GM19438 (cell line): ENCODE measurements around the gene SLC38A11.
A peak's percentile ranks its signal among the peaks of the same experiment; 100 is the strongest.

Source experiments
- ATAC-seq: cut with Tn5 transposase; IDR thresholded peaks from one replicate; pipeline ENCODE4 v1.9.1; 2021; ENCODE audit warnings: low read depth; ENCODE audit not compliant: unreplicated experiment

The SLC38A11 gene

DNA sequence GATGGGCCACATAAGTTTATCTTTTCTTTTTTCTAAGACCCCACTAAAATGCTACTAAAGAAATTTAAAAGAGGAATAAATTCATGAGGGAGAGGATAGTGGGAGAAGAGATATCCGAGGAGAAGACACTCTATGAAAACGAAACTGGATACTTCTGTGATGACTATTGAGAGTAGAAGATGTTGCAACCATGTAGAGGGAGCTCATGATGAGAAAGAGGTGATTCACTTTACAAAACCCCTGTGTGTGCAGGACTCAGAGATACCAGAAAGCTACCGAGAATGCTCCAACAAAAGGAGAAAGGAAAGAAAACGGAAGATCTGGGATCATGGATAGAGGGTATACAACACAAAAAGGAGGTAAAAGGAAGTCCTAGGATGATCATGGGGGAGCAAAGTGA lies 34.9 kb downstream of the SLC38A11 start:
- ATAC-seq = no peak

DNA sequence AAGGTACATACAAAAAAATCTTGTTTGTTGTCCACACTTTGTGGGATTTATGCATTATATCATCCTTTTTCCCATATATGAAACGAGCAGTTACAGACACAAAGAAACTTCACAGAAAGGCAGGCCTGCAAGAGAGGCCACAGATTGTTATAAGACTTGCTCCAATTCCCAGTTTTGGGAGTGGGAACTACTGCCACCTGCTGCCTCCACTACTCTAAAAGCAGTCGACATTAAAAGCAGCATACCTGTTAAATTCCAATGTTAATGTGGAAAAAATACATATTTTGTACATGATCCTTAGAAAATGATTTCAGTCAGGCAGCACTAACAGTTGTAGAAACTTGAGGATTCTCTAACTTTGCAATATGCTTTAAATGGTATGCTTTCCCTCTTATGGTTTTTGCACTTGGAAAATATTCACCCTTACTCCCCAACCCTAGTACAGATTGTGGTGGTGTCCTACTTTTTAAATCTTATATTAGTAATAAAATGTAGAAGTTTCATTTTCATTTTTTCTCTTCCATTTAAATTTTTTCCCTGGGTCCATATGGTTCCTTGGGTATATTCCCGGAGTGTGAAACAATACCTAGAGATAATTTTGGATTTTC lies 37.9 kb downstream of the SLC38A11 start:
- ATAC-seq = no peak

- ATAC-seq = no peak
These were observed 39.8 kb downstream of the SLC38A11 start for GRCh38 chr2:164915566-164915965.

DNA sequence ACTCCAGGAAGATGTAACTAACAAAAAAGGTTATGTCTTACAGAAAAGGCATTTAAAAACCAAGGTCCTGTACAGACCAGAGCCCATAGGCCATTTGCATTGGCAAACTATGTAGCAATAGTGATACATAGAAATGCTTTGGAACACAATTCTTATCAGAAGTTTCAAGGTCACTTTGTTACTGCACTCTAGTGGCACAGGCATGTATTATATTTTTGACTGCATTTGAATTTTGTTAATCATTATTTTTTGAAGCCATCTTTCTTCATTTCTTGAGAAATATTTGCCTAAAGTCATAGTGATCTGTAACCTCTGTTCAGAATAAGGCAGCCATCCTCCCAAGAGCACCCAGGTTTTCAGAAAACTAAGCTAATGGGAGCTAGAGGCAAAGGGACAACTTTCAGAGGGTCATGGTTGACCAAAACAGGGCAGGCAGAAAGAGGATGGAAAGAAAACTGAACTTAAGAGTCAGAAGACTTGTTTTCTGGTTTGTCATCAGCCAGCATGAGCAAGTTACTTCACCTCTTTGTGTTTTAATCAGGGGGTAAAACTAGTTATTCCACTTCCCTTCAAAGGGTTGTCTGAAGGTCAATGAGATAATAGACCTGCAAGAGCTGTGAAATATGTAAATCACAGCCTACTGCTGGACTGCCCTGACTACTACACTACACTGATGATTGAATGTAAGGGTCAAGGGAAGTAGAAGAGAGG lies 41.5 kb downstream of the SLC38A11 start:
- ATAC-seq = no peak

DNA sequence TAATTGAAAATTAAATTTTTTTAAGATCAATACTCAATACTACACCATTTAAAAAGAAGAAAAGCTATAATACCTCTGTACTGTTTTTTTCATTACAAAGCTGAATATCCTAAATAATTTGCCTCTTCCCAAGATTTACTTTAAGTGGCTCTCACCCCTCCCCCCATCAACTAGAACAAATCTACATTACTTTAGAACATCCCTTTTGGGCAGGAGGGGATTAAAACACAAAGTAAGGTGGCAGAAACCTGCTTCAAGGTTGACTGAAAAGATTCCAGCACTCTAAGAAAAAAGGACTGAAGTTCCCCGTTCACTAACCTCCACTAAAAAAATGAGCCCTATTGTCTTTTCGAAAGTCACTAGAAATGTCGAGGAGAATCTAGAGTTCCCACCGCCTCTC lies 42.3 kb downstream of the SLC38A11 start:
- no peak for ATAC-seq

GRCh38 chr2:164911832-164912231 lies 43.5 kb downstream of the SLC38A11 start:
- no peak for ATAC-seq

DNA sequence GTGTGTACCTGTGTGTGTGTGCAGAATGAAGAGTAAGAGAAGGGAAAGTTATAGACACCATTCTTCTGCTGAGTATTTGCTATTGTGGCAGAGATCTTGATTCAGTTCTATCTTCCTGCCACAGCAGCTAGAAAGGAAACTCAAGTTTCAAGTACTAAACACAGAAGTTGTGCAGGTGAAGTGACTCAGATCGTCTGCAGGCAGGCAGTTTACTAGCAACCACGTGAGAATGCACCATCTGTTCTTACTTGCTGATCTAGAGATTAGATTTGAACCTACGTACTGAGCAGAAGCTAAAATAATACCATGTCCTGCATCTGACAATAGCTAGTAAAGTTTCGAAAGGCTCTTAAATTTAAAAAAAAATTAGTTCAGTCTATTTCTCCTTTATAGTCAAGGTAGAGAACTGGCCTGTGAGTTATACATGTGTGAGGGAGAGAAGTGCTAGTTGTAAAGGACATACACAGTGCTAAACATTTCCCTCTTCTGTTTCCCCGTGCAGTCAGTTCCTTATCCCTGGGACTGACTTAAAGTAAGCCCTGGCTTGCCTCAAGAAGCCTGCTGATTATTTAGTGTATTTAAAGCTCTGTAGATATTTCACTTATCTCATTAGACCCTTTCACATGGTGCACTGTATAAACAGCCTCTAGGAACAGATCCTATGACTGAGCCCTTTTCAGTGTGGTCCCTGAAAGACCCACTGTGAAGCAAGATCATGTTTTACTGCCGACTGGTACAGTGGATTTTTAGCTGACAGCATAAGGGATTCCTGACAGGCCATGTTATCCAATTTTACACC lies 45.0 kb downstream of the SLC38A11 start:
- no peak for ATAC-seq

- ATAC-seq = no peak
These were observed 48.4 kb downstream of the SLC38A11 start for GRCh38 chr2:164906947-164907346.

DNA sequence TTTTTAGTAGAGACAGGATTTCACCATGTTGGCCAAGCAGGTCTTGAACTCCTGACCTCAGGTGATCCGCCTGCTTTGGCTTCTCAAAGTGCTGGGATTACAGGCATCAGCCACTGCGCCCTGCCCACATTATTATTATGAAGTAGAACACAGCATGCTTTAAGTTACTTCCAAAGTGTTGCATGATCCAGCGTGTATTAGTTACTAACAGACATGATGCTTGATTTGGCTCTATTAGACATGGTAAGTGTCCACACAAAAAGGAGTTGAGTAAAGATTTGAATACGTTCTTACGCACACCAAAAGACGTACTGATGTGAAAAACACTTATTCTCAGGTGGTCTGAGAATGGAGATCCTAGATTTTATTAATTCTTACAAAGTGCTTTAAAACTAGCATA lies 50.0 kb downstream of the SLC38A11 start:
- ATAC-seq = no peak

- no peak for ATAC-seq
These were observed 51.4 kb downstream of the SLC38A11 start for GRCh38 chr2:164903951-164904350.

DNA sequence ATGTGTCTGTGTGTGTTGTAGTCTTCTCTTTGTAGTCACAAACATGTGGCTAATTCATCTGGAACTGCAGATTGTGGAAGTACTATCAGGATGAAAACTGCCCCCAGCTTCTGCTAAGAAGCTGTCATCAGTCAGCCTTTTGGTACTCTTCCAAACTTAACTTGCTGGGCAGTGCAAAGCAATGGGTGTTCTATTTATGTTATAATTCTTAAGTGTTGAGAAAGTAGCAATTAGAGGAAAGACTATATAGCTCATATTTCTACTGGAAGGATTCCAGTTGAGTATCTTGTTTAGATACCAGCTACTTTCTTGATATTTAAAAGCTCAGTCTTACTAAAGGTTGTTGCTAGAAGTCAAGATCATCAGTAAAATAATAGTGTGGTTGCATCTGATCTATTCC lies 52.1 kb downstream of the SLC38A11 start:
- no peak for ATAC-seq

DNA sequence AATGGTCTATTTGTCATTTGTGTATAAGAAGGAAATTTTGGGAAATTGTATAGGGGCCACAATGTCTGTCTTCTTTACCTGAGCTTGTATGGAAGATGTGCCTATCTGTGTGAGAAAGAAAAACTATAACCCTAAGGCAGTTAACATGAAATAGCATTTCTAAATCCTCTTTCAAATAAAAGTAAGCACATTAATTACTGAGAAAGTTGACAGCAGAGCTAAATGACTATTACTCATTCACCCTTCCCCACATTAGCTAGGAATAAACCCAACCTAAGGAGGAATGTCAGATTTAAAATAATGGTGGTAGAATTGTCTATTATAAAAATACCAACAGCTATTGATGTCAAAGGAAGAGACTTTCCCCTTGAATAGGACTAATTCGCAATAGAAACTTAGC lies 56.2 kb downstream of the SLC38A11 start:
- ATAC-seq = no peak

DNA sequence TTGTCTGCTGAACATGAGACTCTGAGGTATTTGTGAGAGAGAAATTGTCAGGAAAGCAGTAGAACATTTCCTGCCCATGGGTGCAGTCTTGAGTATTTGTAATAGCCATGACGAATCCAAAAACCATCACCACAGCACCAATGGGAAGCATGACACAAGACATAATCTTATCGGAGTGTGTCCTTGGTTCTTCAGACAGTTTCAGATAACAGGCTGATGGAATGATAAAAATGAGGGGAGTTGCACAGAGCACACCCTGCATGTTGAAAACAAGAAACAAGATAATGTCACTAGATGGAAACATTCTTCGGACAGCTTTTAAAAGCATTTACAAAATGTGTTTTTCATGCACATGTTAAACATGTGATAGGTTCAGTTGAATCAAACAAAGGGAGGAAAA lies 56.9 kb downstream of the SLC38A11 start:
- no peak for ATAC-seq

DNA sequence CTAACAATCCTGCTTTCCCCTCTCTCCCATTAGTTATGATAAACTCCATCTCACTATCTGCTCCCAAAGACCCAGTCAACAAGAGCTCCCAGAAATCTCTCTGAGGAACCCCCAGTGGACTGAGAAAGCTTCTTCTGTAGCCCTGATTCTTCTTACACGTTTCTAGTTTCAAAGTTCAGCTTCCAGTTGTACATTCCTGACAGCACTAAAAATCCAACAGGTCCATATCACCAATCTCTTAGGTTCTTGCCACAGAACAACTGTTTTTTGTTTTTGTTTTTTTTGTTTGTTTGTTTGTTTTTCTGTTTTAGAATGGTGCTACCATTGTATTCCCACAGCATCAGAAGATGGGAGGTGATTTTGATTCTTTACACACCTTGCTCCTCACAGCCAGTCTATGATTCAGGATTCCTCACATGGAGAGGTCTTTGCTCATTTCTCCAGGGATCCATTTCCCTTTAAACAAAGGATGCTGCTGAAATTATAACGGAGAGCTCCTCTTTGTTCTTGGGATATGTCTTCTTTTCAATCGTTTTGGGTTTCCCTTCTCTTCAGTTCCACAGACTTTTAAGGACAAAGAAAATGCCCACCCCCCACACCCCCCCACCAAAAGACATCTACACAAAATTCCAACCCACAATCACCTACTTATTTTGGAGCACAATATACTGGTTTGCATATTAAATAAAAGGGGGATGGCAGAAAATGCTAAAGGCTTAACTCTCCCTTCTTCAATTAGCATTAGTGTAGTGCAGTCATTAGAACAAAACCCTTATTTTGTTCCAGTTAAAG lies 57.7 kb downstream of the SLC38A11 start:
- ATAC-seq = no peak

GRCh38 chr2:164896634-164897355 lies 58.5 kb downstream of the SLC38A11 start:
- ATAC-seq = peak; percentile 90

- no peak for ATAC-seq
These were observed 59.1 kb downstream of the SLC38A11 start for GRCh38 chr2:164896226-164896625.

- no peak for ATAC-seq
These were observed 63.9 kb downstream of the SLC38A11 start for GRCh38 chr2:164891460-164891859.

DNA sequence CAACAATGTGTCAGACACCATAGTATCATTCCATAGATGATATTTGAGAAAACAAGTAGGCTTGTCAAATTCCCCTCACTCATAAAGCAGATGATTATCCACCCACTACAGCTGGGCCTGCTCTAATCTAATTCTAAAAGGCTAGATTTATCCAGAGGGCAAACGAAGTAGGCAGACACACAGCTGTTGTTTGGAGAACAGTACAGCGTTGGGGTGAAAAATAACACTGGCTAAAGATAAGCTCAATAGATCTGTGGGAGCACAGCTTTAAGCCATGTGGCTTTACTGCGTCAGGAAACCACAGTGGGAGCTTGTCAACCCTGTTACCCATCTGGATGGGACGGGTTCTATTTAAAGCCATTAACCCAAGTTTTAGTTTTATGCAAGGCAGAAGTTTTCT lies 64.8 kb downstream of the SLC38A11 start:
- ATAC-seq = no peak

GRCh38 chr2:164888592-164888991 lies 66.7 kb downstream of the SLC38A11 start:
- ATAC-seq = no peak

DNA sequence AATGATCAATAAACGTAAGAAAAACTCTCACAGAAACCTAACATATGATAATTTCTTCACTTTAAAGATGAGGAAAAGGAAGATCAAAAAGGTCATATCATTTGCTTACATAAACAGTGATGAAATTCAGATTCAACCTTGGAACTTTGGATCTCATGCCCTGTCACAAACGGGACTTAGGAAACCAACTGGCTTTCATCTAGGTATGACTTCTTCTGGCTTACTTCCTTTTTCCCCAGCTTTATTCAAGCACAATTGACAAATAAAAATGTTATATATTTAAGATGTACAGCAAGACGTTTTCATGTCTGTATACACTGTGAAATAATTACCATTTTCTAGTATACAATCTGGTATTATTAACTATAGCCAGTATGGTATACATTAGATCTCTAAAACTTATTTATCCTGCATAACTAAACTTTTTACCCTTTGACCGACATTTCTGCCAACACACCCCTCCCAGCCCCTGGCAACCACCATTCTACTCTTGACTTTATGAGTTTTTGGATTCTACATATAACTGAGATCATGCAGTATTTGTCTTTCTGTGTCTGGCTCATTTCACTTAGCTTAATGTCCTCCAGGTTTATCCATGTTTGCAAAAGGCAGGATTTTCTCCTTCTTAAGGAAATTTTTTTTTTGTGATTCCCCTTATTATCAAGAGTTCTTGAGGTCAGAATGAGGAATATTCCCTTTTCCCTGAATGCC lies 67.7 kb downstream of the SLC38A11 start:
- no peak for ATAC-seq
